ENCODE data around the gene FAAH. TPM values are rescaled to one million over a fixed set of nuclear protein-coding genes. Genes with fewer than 3 reads are reported as not detected.

The FAAH gene
- total RNA-seq, 1 experiment from 2014 or later, result 25.9 TPM

GRCh38 chr1:46457178-46457577 is 63.1 kb downstream of the FAAH start:
- ChIA-PET POLR2A (no interaction called here), CTCF (interaction anchor here (0.5 to 0.6 kb wide), 2 partner anchors 70 to 88 kb away, joined by 3 read pairs; no protein-coding TSS in a partner anchor)
- intact Hi-C loops (cut with micrococcal nuclease; ENCODE audit: unreplicated experiment), result no loop called here
- H3K27me3 ChIP-seq (ENCODE audit: control insufficient read depth, insufficient read depth, low read length), result no peaks in the 10 kb centered on the region; the same call in 1 of the 2 replicates
- no peak overlapping the region for H3K27ac ChIP-seq (ENCODE audit: low read length)
- no peaks in the 10 kb centered on the region for H3K9me3 ChIP-seq (ENCODE audit: control insufficient read depth, insufficient read depth, low read depth, low read length)
- DNase-seq (ENCODE audit: low read depth, low spot score) (no peak), ATAC-seq (no peak)
- no peak for TF ChIP-seq POLR2AphosphoS5 (IDR thresholded peaks at IDR 0.05; ENCODE audit: low read depth, low read length)
- no peak for TF ChIP-seq CTCF (IDR thresholded peaks at IDR 0.05)
- no peak overlapping the region for H3K4me3 ChIP-seq (ENCODE audit: low read depth in 2 of 2, low read length in 2 of 2)
- no TSS peak for BruUV-seq (replicated peaks)
- no peaks in the 10 kb centered on the region for H3K36me3 ChIP-seq (ENCODE audit: control insufficient read depth, insufficient read depth, low read length)
- in situ Hi-C loops (cut with HindIII; ENCODE audit: low pct_unique_long_range_greater_than_20kb, low sequenced_read_pairs), result no loop called here
- no peaks in the 10 kb centered on the region for H3K4me1 ChIP-seq (ENCODE audit: control insufficient read depth, insufficient read depth, low read length)

GRCh38 chr1:46458190-46458589 is 64.1 kb downstream of the FAAH start:
- Histone ChIP-seq H3K27ac (ENCODE audit: low read length) (no peak overlapping the region), H3K4me3 (ENCODE audit: low read depth in 2 of 2, low read length in 2 of 2) (no peak overlapping the region), H3K9me3 (ENCODE audit: control insufficient read depth, insufficient read depth, low read depth, low read length) (no peaks in the 10 kb centered on the region), H3K36me3 (ENCODE audit: control insufficient read depth, insufficient read depth, low read length) (no peaks in the 10 kb centered on the region), H3K27me3 (ENCODE audit: control insufficient read depth, insufficient read depth, low read length) (no peaks in the 10 kb centered on the region; the same call in 1 of the 2 replicates), H3K4me1 (ENCODE audit: control insufficient read depth, insufficient read depth, low read length) (no peaks in the 10 kb centered on the region)
- ChIA-PET CTCF (interaction anchor here (1.2 kb wide), 1 partner anchor 11 kb away, joined by 4 read pairs; no protein-coding TSS in a partner anchor), POLR2A (no interaction called here)
- in situ Hi-C loops (cut with HindIII; ENCODE audit: low pct_unique_long_range_greater_than_20kb, low sequenced_read_pairs), result no loop called here
- no TSS peak for BruUV-seq (replicated peaks)
- no peak for TF ChIP-seq REST (IDR thresholded peaks at IDR 0.05; ENCODE audit: insufficient read depth in 1 of 2, low read depth in 2 of 2, low read length in 1 of 2)
- TF ChIP-seq TCF7L2 (IDR thresholded peaks at IDR 0.05; ENCODE audit: low read depth, low read length), result no peak
- no peak for TF ChIP-seq CTCF (IDR thresholded peaks at IDR 0.05)
- TF ChIP-seq SIN3A (IDR thresholded peaks at IDR 0.05; ENCODE audit: borderline replicate concordance, insufficient read depth, low read depth, low read length), result no peak
- TF ChIP-seq POLR2AphosphoS5 (IDR thresholded peaks at IDR 0.05; ENCODE audit: low read depth, low read length), result no peak
- intact Hi-C loops (cut with micrococcal nuclease; ENCODE audit: unreplicated experiment), result no loop called here
- DNase-seq (ENCODE audit: low read depth, low spot score) (no peak), ATAC-seq (no peak)

All from Panc1 (cell line).